Endodermal cell (in vitro differentiated cells): Measurements from ENCODE around the gene MPP1. TPM values are rescaled to one million over a fixed set of nuclear protein-coding genes. Genes with fewer than 3 reads are reported as not detected.

Source experiments
- DNase-seq: peaks from one replicate; pipeline ENCODE4 v3.0.0-alpha.2; 2017
- H3K27ac ChIP-seq: 2 replicates; pipeline ENCODE4 v1.5.1; 2013; ENCODE audit warnings: mild to moderate bottlenecking, low read depth, low read length, moderate library complexity
- H3K27me3 ChIP-seq: 2 replicates; pipeline ENCODE4 v1.6.1; 2013; ENCODE audit warnings: mild to moderate bottlenecking, low read length, moderate library complexity; ENCODE audit not compliant: insufficient read depth, control insufficient read depth, poor library complexity, severe bottlenecking
- H3K36me3 ChIP-seq: 2 replicates; pipeline ENCODE4 v1.7.0; 2013; ENCODE audit warnings: mild to moderate bottlenecking, low read length, moderate library complexity; ENCODE audit not compliant: control insufficient read depth, insufficient read depth
- H3K4me1 ChIP-seq: one replicate; pipeline ENCODE4 v1.7.0; 2013; ENCODE audit warnings: low read length; ENCODE audit not compliant: control insufficient read depth, insufficient read depth
- H3K4me3 ChIP-seq: 2 replicates; pipeline ENCODE4 v1.5.1; 2013; ENCODE audit warnings: mild to moderate bottlenecking, low read length, moderate library complexity
- H3K9ac ChIP-seq: 2 replicates; pipeline ENCODE4 v1.6.1; 2013; ENCODE audit warnings: mild to moderate bottlenecking, low read length, moderate library complexity; ENCODE audit not compliant: poor library complexity, severe bottlenecking; ENCODE audit errors: extremely low read depth
- H3K9me3 ChIP-seq: 2 replicates; pipeline ENCODE4 v1.6.1; 2013; ENCODE audit warnings: mild to moderate bottlenecking, low read length, moderate library complexity; ENCODE audit not compliant: control insufficient read depth
- H3K27ac Mint-ChIP-seq: 2 replicates; pipeline ENCODE4 v1.8.0; 2020; ENCODE audit warnings: mixed read lengths
- H3K27me3 Mint-ChIP-seq: 2 replicates; pipeline ENCODE4 v1.8.0; 2021; ENCODE audit warnings: mild to moderate bottlenecking, mixed read lengths; ENCODE audit not compliant: insufficient read depth
- H3K36me3 Mint-ChIP-seq: 2 replicates; pipeline ENCODE4 v1.8.0; 2020; ENCODE audit warnings: low read depth, mixed read lengths
- H3K4me1 Mint-ChIP-seq: 2 replicates; pipeline ENCODE4 v1.8.0; 2020; ENCODE audit warnings: mixed read lengths
- H3K4me3 Mint-ChIP-seq: 2 replicates; pipeline ENCODE4 v1.8.0; 2020; ENCODE audit warnings: mild to moderate bottlenecking, moderate library complexity, mixed read lengths
- H3K9me3 Mint-ChIP-seq: 2 replicates; pipeline ENCODE4 v1.8.0; 2020; ENCODE audit warnings: mild to moderate bottlenecking, mixed read lengths
- CTCF ChIP-seq: fragments of 200-600 bp; sonication (generic); conservative IDR thresholded peaks from 2 replicates; pipeline ENCODE4 v1.5.0; 2021; ENCODE audit warnings: antibody characterized with exemption, mild to moderate bottlenecking
- WGBS, 2 experiments: methylation state at CpG; one replicate each; pipeline versions ENCODE4 v1.1.5 to v1.1.7; 2013; ENCODE audit warnings: missing lambda C conversion rate in 2 of 2, mixed read lengths in 1 of 2; ENCODE audit not compliant: insufficient coverage in 1 of 2, insufficient read length in 1 of 2; 5-methylcytosine and 5-hydroxymethylcytosine counted together
- long read RNA-seq, 4 experiments: library from polyadenylated mRNA in 2 of 4; library from RNA in 1 of 4; library from capped mRNA in 1 of 4; stranded (forward) in 3 of 4; unstranded in 1 of 4; transcript quantifications; one replicate each; pipeline ENCODE4 v2.0.0, GENCODE V29; 2020 to 2021; ENCODE audit warnings: inconsistent platforms in 1 of 4
- polyA plus RNA-seq, 2 experiments: library from polyadenylated mRNA; stranded (reverse); fragments of 50-300 nt; gene quantifications; one replicate each; pipeline ENCODE4 v1.2.3, GENCODE V29; 2013
- total RNA-seq, 2 donors: library from RNA; stranded (reverse); fragmentation: NEBNext Ultra II Directional in 1 of 2; extraction: Animal tissue kit (Norgen Biotek cat#: 25700) in 1 of 2; gene quantifications; 2 replicates in 1 of 2; 3 replicates in 1 of 2; pipeline ENCODE4 v1.2.1, GENCODE V29; 2021

Gene MPP1
- total RNA-seq: 10 to 100 TPM; 13.7 to 15.7 TPM
- 9.8 TPM for polyA plus RNA-seq (2013, experiment 1 of 2)
- polyA plus RNA-seq (2013, experiment 2 of 2): 9.4 TPM
- long read RNA-seq, experiment 1, transcript MPP1-202 (12 exons, 2,042 nt): major isoform, 5 of 9 reads
- long read RNA-seq, experiment 1, partial matches to known transcripts: 3 of 9 reads
- long read RNA-seq, experiment 1, other reads (novel, unspliced or antisense): 1 of 9 reads
- long read RNA-seq, experiment 2, transcript MPP1-202 (12 exons, 2,042 nt): major isoform, 14 of 20 reads
- long read RNA-seq, experiment 2, partial matches to known transcripts: 1 of 20 reads
- long read RNA-seq, experiment 2, other reads (novel, unspliced or antisense): 4 of 20 reads
- long read RNA-seq, experiment 3, transcript MPP1-202 (12 exons, 2,042 nt): major isoform, 56 of 64 reads
- long read RNA-seq, experiment 3, partial matches to known transcripts: 3 of 64 reads
- long read RNA-seq, experiment 3, other reads (novel, unspliced or antisense): 4 of 64 reads
- long read RNA-seq, experiment 4, transcript MPP1-202 (12 exons, 2,042 nt): major isoform, 15 of 29 reads
- long read RNA-seq, experiment 4, partial matches to known transcripts: 10 of 29 reads
- long read RNA-seq, experiment 4, other reads (novel, unspliced or antisense): 4 of 29 reads

DNA sequence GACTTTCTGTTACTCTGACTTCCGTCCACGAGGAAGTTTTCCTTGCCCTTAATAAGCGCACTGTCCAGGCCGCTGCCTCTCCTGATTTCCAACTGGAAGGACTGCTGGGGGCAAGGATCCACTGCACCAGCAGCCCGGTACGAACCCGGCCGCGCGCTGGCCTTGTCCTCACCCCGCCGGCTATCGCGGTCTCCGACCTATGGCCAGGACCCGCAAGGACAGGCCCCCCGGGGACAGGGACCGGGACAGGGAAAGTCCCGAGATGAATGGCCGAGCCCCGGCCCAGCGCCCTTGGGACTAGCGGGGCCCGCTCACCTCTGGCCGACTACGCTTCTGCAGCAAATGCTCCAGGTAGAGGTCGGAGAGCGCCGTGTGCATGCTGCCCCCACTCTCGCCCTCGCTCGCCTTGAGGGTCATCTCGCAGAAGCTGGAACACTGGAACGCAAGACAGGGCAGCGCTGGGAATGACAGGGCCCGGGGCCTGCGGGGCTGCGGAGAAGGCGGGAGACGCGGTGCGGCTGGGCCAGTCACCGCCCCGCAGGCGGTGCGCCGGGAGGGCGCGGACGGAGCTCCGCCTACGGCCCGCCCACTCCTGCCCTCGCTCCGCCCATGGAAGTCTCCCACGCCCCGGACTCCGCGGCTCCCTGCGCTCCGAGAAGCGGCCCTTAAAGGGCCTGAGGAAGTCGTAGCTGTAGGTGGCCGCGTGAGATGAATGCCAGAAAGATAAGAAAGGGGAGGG, at the start of gene MPP1:
MPP1 (minus strand) TSS at position 529 of the 739 bp plus-strand sequence; CDS start at position 417, 112 bp downstream.
- DNase-seq: peak; percentile 87
- Mint-ChIP-seq H3K4me1 (peaks cover 20% of the 10 kb centered on the region), H3K9me3 (peaks cover 53% of the 10 kb centered on the region), H3K36me3 (no peaks in the 10 kb centered on the region), H3K27me3 (peaks cover 17% of the 10 kb centered on the region), H3K4me3 (peak within 1 kb of the TSS; percentile 63), H3K27ac (no peak within 1 kb of the TSS)
- TF ChIP-seq CTCF: no peak
- Histone ChIP-seq H3K27me3 (no peaks in the 10 kb centered on the region), H3K4me3 (peak within 1 kb of the TSS; percentile 82), H3K9ac (peak within 1 kb of the TSS; percentile 11), H3K36me3 (no peaks in the 10 kb centered on the region), H3K4me1 (peaks cover 7% of the 10 kb centered on the region), H3K27ac (no peak within 1 kb of the TSS), H3K9me3 (peaks cover 11% of the 10 kb centered on the region)
- 2 to 7% methylated on average over 8 to 65 of the region's 65 CpGs for WGBS, 2 experiments

- Histone ChIP-seq H3K27me3 (no peaks in the 10 kb centered on the region), H3K27ac (no peak overlapping the region), H3K4me3 (no peak overlapping the region), H3K9me3 (no peaks in the 10 kb centered on the region), H3K9ac (no peak overlapping the region), H3K36me3 (no peaks in the 10 kb centered on the region), H3K4me1 (no peaks in the 10 kb centered on the region)
- WGBS, 2 experiments: no CpG with 5 or more reads among the region's 1 CpG
- no peak for DNase-seq
- Mint-ChIP-seq H3K27ac (no peak overlapping the region), H3K27me3 (peaks cover 2% of the 10 kb centered on the region), H3K36me3 (no peaks in the 10 kb centered on the region), H3K4me3 (no peak overlapping the region), H3K9me3 (peaks cover 70% of the 10 kb centered on the region), H3K4me1 (peaks cover 2% of the 10 kb centered on the region)
- no peak for TF ChIP-seq CTCF
Observed at GRCh38 chrX:154850957-154851611, 45.8 kb upstream of the MPP1 start.

DNA sequence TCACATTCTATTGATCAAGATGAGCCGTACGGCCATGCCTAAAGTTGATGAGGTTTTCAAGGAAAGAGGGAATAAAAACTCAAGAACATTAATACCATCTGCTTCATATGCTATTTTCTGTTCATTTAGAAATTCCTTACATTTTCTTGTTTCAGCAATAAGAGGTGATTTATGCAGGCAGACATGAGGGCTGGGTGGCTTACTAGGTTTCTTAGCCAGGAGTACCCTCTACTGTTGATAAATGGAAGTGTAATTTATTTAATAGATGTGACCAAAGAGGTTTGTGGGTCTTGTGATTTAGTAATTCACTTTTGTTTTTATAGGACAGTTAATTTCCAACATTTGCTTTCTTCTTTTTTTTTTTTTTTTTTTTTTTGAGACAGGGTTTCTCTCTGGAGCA, 35.6 kb upstream of the MPP1 start:
- Mint-ChIP-seq H3K4me3 (no peak overlapping the region), H3K27ac (no peak overlapping the region), H3K9me3 (peaks cover 44% of the 10 kb centered on the region), H3K36me3 (no peaks in the 10 kb centered on the region), H3K27me3 (no peaks in the 10 kb centered on the region), H3K4me1 (no peaks in the 10 kb centered on the region)
- DNase-seq: no peak
- Histone ChIP-seq H3K27me3 (no peaks in the 10 kb centered on the region), H3K27ac (no peak overlapping the region), H3K9ac (no peak overlapping the region), H3K9me3 (peaks cover 3% of the 10 kb centered on the region), H3K4me3 (no peak overlapping the region), H3K36me3 (no peaks in the 10 kb centered on the region), H3K4me1 (no peaks in the 10 kb centered on the region)
- WGBS, 2 experiments: 83% methylated on average over 2 of the region's 2 CpGs; no CpG with 5 or more reads in 1 of the 2 experiments
- TF ChIP-seq CTCF: peak; percentile 68
